ENCODE results near the gene MPO. TPM values are rescaled to one million over a fixed set of nuclear protein-coding genes. Genes with fewer than 3 reads are reported as not detected.
A peak's percentile ranks its signal among the peaks of the same experiment; 100 is the strongest.

The MPO gene
- total and polyA plus RNA-seq, 9 of the 15 experiments (the other 6 are each of a cell fraction or from before 2014, with no cell fraction given), result 0.04 to 0.47 (median 0.39) TPM; not detected in 6

DNA sequence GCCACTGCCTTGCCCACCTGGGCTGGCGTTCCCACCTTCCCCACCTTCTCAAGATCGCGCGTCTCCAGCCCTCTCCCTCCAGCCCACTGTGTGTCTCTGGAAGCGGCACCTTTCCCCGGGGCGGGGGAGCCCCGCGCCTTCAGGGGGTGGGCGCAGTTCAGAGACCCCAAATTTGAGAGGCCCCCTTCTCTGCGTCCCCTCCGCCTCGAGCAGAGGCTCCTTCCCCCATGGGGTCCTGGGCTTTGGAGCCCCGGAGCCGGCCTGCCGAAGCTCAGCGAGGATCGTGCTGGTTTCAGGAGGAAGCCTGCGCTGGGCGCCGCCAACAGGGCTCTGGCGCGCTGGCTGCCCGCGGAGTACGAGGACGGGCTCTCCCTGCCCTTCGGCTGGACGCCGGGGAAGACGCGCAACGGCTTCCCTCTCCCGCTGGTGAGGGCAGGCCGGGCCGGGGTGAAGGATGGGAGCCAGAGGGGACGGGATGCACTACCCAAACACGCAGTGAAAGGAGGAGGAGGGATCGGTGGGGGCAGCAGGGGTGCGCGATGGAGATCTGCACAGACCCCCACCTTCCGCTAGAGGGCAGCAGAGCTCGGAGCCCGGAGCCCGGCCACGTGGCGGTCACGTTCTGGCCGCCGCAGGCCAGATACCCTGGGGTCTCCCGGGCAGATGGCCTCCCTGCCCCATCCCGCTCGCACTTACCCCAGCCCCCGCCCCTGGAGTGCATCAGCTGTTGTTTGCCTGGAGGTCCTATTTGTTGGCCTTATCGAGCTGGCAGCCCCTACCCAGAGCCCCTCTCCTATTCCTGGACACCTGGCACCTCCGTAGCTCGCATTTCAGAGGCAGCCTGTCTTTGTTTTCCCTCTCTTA, 31.2 kb downstream of the MPO start (continued):
- TF ChIP-seq, protein P1, sequence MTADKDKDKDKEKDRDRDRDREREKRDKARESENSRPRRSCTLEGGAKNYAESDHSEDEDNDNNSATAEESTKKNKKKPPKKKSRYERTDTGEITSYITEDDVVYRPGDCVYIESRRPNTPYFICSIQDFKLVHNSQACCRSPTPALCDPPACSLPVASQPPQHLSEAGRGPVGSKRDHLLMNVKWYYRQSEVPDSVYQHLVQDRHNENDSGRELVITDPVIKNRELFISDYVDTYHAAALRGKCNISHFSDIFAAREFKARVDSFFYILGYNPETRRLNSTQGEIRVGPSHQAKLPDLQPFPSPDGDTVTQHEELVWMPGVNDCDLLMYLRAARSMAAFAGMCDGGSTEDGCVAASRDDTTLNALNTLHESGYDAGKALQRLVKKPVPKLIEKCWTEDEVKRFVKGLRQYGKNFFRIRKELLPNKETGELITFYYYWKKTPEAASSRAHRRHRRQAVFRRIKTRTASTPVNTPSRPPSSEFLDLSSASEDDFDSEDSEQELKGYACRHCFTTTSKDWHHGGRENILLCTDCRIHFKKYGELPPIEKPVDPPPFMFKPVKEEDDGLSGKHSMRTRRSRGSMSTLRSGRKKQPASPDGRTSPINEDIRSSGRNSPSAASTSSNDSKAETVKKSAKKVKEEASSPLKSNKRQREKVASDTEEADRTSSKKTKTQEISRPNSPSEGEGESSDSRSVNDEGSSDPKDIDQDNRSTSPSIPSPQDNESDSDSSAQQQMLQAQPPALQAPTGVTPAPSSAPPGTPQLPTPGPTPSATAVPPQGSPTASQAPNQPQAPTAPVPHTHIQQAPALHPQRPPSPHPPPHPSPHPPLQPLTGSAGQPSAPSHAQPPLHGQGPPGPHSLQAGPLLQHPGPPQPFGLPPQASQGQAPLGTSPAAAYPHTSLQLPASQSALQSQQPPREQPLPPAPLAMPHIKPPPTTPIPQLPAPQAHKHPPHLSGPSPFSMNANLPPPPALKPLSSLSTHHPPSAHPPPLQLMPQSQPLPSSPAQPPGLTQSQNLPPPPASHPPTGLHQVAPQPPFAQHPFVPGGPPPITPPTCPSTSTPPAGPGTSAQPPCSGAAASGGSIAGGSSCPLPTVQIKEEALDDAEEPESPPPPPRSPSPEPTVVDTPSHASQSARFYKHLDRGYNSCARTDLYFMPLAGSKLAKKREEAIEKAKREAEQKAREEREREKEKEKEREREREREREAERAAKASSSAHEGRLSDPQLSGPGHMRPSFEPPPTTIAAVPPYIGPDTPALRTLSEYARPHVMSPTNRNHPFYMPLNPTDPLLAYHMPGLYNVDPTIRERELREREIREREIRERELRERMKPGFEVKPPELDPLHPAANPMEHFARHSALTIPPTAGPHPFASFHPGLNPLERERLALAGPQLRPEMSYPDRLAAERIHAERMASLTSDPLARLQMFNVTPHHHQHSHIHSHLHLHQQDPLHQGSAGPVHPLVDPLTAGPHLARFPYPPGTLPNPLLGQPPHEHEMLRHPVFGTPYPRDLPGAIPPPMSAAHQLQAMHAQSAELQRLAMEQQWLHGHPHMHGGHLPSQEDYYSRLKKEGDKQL (CRISPR knock-in tag; IDR thresholded peaks at IDR 0.05; ENCODE audit: borderline replicate concordance), result peak; percentile 93; the same call in 1 of the 2 replicates
- TF ChIP-seq, protein P2, sequence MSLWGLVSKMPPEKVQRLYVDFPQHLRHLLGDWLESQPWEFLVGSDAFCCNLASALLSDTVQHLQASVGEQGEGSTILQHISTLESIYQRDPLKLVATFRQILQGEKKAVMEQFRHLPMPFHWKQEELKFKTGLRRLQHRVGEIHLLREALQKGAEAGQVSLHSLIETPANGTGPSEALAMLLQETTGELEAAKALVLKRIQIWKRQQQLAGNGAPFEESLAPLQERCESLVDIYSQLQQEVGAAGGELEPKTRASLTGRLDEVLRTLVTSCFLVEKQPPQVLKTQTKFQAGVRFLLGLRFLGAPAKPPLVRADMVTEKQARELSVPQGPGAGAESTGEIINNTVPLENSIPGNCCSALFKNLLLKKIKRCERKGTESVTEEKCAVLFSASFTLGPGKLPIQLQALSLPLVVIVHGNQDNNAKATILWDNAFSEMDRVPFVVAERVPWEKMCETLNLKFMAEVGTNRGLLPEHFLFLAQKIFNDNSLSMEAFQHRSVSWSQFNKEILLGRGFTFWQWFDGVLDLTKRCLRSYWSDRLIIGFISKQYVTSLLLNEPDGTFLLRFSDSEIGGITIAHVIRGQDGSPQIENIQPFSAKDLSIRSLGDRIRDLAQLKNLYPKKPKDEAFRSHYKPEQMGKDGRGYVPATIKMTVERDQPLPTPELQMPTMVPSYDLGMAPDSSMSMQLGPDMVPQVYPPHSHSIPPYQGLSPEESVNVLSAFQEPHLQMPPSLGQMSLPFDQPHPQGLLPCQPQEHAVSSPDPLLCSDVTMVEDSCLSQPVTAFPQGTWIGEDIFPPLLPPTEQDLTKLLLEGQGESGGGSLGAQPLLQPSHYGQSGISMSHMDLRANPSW (CRISPR knock-in tag; IDR thresholded peaks at IDR 0.05), result no peak
- TF ChIP-seq ZNF668 (CRISPR knock-in tag; IDR thresholded peaks at IDR 0.05) (no peak), ZNF780A (CRISPR knock-in tag; IDR thresholded peaks at IDR 0.05) (no peak), MTA2 (IDR thresholded peaks at IDR 0.05; ENCODE audit: low read depth) (no peak), MAFK (IDR thresholded peaks at IDR 0.05; ENCODE audit: low read length) (no peak), WHSC1 (IDR thresholded peaks at IDR 0.05; ENCODE audit: low read length) (no peak), MEF2A (IDR thresholded peaks at IDR 0.05; ENCODE audit: control insufficient read depth, low read depth, low read length) (no peak), SAFB (IDR thresholded peaks at IDR 0.05; ENCODE audit: borderline replicate concordance, low read depth, low read length) (no peak), NFIC (IDR thresholded peaks at IDR 0.05) (no peak), GATA2 (CRISPR knock-in tag; IDR thresholded peaks at IDR 0.05) (0 out of 2 replicates have a peak, but pooled peaks have one; percentile 12), SIN3B (IDR thresholded peaks at IDR 0.05; ENCODE audit: low read depth) (no peak), BMI1 (IDR thresholded peaks at IDR 0.05; ENCODE audit: low read length) (no peak), ZNF184 (CRISPR knock-in tag; IDR thresholded peaks at IDR 0.05) (no peak)
- TF ChIP-seq, protein P3, sequence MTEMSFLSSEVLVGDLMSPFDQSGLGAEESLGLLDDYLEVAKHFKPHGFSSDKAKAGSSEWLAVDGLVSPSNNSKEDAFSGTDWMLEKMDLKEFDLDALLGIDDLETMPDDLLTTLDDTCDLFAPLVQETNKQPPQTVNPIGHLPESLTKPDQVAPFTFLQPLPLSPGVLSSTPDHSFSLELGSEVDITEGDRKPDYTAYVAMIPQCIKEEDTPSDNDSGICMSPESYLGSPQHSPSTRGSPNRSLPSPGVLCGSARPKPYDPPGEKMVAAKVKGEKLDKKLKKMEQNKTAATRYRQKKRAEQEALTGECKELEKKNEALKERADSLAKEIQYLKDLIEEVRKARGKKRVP (CRISPR knock-in tag; IDR thresholded peaks at IDR 0.05), result no peak
- TF ChIP-seq, protein P4, sequence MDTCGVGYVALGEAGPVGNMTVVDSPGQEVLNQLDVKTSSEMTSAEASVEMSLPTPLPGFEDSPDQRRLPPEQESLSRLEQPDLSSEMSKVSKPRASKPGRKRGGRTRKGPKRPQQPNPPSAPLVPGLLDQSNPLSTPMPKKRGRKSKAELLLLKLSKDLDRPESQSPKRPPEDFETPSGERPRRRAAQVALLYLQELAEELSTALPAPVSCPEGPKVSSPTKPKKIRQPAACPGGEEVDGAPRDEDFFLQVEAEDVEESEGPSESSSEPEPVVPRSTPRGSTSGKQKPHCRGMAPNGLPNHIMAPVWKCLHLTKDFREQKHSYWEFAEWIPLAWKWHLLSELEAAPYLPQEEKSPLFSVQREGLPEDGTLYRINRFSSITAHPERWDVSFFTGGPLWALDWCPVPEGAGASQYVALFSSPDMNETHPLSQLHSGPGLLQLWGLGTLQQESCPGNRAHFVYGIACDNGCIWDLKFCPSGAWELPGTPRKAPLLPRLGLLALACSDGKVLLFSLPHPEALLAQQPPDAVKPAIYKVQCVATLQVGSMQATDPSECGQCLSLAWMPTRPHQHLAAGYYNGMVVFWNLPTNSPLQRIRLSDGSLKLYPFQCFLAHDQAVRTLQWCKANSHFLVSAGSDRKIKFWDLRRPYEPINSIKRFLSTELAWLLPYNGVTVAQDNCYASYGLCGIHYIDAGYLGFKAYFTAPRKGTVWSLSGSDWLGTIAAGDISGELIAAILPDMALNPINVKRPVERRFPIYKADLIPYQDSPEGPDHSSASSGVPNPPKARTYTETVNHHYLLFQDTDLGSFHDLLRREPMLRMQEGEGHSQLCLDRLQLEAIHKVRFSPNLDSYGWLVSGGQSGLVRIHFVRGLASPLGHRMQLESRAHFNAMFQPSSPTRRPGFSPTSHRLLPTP (IDR thresholded peaks at IDR 0.05; ENCODE audit: borderline replicate concordance, extremely low read depth, insufficient read length), result no peak
